Inflammatory macrophage (primary cell): ENCODE data around the gene SLC25A13.
"Not testable (repeated sequence)": the region's sequence is repeated elsewhere in the genome, so short reads cannot be mapped to it uniquely, and the experiment has no call there.

Source experiments
- DNase-seq, 2 donors: peaks; one replicate each; pipeline ENCODE4 v3.0.0-alpha.2; 2020 to 2022
- total RNA-seq, 18 experiments: gene quantifications; one replicate each; lab custom pipeline; 2026; ENCODE audit warnings: mixed read lengths in 6 of 18, inconsistent platforms in 2 of 18; lab: John Stamatoyannopoulos, UW

SLC25A13 gene, protein sequence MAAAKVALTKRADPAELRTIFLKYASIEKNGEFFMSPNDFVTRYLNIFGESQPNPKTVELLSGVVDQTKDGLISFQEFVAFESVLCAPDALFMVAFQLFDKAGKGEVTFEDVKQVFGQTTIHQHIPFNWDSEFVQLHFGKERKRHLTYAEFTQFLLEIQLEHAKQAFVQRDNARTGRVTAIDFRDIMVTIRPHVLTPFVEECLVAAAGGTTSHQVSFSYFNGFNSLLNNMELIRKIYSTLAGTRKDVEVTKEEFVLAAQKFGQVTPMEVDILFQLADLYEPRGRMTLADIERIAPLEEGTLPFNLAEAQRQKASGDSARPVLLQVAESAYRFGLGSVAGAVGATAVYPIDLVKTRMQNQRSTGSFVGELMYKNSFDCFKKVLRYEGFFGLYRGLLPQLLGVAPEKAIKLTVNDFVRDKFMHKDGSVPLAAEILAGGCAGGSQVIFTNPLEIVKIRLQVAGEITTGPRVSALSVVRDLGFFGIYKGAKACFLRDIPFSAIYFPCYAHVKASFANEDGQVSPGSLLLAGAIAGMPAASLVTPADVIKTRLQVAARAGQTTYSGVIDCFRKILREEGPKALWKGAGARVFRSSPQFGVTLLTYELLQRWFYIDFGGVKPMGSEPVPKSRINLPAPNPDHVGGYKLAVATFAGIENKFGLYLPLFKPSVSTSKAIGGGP
- 33.5 to 91.2 (median 64.7) reads per million in 18 experiments for total RNA-seq

DNA sequence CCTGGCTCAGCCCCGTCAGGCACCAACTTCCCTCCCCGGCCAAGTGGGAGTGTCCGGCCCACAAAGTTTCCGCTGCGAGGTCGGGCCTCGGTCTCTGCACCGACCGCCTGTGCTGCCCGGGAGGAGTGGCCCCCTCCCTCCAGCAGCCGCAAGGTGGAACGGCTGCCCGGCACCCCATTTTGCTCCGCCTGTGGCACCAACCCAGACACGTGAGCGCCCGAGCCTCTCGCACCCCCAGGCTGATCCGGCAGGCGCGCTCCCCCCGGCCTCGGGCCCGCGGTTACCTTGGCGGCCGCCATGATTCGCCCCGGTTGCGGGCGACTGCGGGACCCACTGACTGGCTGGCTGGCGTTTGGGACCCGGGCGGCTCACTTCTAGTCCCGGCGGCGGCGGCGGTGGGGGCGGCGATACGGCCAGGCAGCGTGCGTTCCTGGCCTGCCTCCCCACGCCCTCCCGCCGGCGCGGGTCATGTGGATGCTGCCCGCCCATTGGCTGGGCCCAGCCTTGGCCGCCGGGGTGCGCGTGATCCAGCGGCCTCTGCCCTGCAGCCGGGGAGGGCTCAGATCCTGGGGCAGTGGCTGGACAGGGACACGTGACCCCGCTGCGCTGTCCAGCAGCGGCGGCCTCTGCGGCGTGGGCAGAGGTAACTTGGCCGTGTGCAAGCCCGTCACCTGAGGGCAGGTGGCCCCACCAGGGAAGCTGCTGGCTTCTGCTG, at the start of gene SLC25A13:
SLC25A13 (minus strand) TSS at position 441 of the 715 bp plus-strand sequence; CDS start at position 299, 142 bp downstream.
- DNase-seq = peak; percentile 92 to 96

DNA sequence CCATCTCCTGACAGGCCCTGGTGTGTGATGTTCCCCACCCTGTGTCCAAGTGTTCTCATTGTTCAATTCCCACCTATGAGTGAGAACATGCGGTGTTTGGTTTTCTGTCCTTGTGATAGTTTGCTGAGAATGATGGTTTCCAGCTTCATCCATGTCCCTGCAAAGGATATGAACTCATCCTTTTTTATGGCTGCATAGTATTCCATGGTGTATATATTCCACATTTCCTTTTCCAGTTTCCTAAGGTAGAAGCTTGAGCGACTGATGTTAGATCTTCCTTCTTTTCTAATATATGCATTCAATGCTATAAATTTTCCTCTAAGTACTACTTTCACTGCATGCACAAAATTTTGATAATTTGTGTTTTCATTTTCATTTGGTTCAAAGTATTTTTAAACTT, 44.0 kb upstream of the SLC25A13 start:
- DNase-seq = not testable (repeated sequence)

DNA sequence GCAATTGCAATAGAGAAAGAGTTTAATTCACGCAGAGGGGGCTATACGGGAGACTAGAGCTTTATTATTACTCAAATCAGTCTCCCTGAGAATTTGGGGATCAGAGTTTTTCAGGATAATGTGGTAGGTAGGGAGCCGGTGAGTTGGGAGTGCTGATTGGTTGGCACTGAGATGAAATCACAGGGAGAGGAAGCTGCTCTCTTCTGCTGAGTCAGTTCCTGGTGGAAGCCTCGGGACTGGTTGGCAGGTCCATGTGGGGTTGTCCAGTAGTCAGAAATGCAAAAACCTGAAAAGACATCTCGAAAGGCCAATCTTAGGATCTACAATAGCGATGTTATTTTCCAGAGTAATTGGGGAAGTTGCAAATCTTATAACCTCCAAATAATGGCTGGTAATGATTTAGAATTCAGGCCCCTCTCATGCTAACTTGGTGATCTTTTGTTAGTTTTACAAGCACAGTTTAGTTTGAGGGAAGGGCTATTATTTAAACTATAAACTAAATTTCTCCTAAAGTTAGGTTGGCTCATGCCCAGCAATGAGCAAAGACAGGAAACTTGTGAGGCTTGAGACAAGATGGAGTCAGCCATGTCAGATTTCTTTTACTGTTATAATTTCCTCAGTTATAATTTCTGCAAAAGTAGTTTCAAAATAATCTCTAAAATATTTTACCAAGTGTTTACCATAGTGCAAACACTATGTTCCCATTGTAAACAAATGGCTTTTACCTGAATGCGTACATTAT, 39.4 kb upstream of the SLC25A13 start:
- DNase-seq = no peak

DNA sequence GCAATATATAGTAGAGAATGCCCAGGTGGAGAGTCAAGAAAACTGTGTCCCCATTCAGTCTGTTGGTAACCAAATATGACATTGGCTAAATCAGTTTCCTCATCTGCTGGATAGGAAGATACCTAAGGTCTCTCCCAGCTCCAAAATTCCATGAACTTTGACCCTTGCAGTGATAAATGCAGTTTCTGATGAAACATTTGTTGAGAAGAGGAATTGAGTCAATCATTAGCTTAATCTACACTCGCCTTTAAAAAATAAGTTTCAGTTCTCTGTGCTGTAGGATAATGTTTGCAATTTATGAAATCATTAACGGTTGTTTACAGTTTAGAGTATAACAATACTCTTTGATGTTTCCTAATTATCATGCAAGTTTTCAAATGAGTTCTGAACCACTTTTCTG, 38.0 kb upstream of the SLC25A13 start:
- no peak for DNase-seq

DNA sequence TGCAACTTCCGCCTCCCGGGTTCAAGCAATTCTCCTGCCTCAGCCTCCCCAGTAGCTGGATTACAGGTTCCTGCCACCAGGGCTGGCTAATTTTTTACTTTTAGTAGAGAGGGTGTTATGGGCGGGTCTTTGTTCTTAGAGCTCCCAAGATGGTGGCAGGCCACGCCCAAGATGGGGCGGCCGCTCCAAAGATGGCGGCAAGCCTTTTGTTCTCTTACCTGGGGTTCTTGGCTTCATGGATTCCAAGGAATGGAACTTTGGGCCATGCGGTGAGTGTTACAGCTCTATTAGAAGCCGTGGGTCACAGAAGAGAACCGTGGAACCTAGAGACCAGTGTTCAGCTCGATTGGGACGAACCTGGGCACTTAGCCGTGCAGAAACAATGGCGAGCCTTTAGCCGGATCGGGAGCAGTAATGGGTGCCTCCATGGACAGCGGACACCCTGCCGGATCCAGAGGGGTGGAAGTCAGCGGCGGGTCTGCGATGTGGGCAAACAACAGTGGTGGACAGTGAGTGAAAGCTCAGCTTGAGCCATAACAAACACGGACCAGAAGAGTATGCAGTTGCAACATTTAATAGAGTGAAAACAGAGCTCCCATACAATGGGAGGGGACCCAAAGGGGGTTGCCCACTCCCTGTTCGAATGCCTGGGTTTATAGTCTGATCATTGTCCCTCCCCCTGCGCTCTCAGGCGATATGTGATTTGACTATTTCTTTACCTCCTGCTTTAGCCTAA, 36.5 kb upstream of the SLC25A13 start:
- not testable (repeated sequence) for DNase-seq

DNA sequence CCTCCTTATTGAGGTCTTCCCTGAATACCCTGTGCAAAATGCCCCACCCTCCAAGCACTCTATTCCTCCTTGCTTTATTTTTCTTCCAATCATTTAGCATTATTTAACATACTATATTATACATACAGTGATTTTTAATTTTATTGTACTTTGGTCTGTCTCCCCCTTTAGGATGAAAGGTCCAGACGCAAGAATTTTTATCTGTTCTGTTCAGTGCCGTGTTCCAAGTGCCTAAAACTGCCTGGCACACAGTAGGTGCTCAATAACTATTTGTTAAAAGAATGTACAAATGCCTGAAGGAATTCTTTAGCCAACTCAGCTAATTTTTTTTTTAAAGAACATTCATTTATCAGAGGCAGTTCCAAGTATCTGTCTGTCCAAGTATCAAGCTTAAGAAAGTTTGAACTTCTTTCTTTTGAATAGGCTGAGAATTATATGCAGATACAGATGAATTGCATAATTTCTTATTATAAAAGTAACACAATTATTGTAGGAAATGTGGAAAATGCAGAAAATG, 34.1 kb upstream of the SLC25A13 start:
- no peak for DNase-seq

DNA sequence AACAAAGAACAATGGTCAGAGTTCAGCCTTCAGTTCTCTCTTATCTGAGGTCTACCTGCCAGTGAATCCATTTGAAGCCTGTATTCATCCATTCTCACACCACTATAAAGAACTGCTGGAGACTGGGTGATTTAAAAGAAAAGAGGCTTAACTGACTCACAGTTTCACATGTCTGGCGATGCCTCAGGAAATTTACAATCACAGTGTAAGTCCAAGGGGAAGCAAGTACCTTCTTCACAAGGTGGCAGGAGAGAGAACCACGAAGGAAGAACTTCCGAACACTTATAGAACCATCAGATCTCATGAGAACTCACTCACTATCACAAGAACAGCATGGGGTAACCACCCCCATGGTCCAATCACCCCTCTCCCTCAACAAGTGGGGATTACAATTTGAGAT, 33.0 kb upstream of the SLC25A13 start:
- DNase-seq = no peak

DNA sequence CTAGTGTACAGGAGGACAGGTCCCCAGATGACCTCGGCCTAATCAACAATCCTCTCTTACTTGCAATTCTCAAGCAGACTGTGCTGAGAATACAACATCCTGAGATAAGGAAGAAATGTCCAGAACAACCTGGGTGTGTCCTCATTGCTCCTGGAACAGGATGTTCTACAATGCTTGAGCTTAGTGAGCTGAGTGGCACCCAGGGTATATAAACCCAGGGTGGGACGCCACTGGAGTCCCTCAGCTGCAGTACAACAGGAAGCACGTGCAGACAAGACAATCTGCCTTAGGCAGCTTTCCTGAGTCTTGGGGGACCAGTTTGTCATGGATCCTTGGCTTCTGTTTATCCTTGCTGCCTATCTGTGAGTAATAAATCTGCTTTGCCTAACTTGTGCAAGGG, 27.7 kb upstream of the SLC25A13 start:
- no peak for DNase-seq

DNA sequence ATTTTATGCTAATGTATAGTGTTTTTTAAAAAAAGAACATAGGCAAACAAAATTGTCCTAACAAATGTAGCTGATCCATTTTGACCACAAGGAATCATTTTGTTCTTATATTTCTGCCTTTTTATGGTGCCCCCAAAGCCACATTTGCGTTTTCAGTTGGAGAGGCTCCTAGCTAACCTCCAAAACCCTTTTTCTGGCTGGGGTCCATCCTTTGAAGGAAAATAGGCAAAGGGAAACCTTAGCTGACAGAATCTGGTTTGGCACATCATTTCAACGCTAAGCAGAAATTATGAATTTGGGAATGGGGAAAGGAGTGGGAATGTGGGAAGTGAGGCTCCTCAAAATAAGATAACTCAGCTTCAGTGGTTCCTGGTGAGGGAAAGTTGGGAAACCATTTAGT, 25.6 kb upstream of the SLC25A13 start:
- DNase-seq = no peak

DNA sequence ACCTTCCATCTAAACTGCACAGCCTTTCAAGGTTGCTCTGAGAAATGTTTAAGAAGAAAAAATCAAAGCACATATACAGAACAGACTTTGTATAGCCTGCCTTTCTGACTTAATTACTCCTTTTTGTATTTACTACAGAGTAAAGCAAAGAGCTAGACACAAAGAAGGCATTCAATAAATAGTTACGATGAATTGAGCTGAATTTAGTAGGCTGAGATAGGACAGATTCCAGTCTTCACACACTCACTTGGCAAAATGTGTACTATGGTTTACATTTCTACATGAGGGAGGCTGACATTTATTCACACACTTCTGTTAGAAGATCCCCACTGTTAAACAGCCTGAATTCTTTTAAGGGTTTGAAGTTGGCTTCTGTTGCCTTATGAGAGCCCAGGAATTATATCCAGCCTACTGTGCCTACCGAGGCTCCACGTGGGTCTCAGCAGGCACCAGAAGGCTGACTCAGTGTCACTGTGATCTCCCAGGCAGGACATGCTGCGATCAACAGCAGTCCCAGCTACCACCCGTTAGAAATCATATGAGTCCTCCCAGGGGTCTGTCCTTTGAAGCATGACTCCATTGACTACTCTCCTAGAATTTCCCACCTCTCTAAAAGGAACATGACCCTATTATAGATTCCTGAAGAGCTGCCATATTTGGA, 24.5 kb upstream of the SLC25A13 start:
- no peak for DNase-seq

DNA sequence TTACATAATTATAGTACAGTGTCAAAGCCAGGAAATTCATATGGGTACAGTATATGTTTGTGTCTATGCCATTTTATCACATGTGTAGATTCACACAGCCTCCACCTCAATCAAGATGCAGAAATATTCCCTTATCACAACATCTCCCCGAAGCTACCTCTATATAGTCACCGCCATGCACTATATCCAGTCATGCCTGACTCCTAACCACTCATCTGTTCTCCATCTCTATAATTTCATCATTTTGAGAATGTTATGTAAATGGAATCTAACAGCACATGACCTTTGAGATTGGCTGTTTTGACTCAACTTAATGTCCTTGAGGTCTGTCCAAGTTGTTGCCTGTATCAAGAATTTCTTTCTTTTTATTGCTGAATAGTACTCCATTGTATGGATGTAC, 22.3 kb upstream of the SLC25A13 start:
- no peak for DNase-seq

DNA sequence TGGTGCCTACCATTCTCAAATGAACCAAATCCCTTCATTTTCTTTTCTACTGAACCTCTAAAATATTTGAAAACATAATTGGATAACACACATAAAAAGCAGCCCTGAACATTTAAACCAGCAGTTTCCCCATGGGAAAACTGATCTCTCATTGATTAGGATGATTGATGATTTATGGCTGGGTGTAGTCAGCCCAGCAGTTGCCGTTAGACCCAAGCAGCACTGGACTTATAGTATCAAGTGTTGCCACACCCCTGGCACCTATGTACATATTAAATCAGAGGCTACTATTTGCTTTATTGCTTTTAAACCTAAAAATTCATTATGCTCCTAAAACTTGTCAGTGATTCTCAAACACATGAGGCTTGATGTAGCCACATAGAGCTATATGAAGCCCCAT, 20.2 kb upstream of the SLC25A13 start:
- no peak for DNase-seq

DNA sequence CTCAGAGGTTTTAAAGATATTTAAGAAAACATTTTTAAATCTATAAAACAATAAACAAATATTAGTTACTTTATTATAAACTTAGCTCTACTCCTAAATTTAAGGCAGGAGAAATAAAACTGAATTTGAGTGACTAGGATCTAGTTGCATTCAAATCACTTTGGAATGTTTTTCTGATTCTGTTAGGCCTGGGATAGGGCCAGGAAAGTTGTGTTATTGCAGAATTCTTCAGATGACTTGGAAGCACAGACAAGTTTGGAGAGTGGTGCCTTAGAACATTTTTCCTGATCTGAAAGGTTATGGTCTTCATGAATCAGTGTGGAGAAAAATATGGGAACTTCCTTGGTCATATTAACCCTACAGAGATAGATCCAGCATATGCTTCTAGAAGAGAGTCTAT, 15.6 kb upstream of the SLC25A13 start:
- DNase-seq = no peak

DNA sequence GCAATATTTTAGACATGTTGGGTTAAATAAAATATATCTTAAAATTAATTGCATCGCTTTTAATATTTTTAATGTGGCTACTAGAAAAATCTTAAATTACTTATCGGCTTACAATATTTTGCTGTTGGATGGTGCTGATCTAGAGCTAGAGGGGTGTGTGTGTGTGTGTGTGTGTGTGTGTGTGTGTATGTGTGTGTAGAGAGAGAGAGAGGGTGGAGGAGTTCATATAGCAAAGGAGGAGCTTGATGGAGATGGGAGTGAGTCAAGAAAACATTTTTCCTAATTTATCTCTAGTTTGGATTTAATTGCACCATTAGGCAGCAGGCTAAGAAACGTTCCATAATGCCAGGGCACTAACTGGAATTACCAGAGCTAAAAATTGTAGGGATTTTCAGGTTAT, 10.4 kb upstream of the SLC25A13 start:
- DNase-seq = no peak

DNA sequence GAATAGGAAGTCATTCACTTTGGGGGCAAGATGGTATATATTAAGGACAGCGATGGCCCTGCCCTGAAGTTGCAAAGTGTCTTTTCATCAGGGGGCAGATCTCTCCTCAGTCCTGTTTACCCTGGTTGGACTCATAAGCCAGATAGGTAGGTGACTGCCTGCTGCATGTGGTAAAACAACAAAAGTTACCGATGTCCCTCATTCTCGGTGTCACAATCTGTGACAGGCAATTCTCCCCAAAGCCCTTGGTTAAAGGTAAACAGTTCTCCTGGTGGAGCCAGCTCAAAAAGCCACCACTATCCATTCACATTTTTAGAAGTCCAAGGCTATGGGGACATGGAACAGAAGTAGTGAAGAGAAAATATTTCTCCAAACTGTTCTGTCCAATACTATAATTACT, 9.9 kb upstream of the SLC25A13 start:
- no peak for DNase-seq

DNA sequence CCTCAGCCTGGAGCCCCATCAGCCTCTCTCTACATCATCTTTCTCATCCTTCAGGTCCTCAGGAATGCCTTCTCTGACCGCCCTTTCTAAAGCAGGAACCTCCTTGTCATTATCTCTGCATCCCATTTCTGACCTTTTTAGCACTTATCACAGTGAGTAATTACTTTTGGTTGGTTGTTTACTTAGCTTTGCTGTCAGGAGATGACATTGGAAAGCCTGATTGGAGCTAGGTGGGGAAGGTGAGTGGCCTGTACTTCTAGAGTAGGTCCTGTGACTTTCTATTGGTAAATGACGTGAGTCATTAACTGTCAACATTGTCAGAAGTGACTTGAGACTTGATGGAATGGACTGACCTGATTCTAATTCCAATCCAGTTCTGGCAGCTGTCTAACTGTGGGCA, 9.3 kb upstream of the SLC25A13 start:
- DNase-seq = no peak

DNA sequence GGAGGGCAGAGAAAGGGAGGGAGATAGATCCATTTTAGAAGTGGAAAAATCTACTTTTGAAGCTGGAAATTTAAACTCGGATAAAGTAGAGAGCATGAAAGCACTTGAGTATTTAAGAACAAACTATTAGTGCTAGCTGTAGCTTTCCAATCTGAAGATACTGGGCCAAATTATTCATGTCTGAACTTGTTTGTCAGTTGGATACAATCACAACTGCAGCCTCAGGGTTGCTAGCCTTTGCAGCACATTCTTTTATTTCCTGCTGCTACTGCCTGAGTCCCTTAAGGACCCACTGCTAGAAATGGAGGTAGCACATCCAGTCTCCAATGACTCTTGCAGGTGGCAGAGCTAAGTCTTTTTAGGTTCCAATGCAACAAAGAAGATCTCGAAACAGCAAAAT, 8.3 kb upstream of the SLC25A13 start:
- DNase-seq = no peak

DNA sequence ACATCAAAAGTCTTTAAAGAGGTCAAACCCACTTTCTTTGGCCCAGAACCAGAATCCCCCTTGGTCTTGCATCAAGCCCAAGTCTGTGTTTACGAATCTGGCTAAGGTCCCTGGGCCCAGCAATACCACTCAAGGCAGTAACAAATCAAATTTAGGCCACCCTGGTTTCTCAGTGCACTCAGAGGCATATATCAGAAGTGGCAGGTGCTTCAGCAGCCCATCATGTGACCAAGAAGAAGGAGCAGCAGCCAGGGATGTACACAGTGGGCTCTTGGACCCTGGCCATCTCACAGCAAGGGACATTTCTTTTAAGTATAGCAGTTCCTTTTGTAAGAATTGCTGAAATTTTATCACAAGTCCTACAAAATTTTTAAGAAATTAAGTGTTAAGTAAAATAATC, 7.3 kb upstream of the SLC25A13 start:
- no peak for DNase-seq

DNA sequence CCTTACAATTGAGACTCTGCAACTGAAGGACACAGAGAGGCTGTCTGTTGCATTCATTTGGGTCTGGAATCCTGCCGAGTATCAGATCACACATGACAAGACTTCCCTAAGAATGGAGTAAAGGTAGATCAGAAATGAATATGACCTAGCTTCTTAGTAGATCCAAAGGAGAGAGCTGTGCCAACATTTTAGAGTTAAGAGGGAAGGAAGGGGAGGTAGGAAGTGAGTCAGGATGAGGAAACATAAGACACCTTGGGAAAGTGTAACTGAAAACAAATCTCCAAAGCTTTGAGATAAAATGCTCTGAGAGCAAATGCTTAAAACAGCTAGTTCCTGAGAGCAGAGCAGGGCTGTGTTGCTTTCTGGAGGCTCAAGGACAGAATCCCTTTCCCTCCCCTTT, 6.1 kb upstream of the SLC25A13 start:
- DNase-seq = no peak

DNA sequence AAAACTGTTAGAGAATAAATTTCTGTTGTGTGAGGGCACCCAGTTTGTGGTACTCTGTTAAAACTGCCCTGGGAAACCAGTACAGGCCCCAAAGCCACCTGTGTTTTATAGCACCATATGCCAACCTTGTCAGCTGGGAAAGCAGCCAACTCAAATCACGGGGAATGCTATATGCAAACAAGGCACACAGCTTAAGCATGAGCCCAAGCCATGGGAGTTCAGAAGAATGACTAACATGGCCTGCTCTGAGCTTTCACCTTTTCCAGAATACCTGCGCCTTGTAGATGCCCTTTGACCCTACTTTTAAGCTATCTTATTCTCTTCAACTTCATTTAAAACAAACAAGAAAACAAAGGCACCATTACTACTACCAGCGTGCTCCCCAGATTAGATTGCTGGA, 5.5 kb upstream of the SLC25A13 start:
- no peak for DNase-seq

DNA sequence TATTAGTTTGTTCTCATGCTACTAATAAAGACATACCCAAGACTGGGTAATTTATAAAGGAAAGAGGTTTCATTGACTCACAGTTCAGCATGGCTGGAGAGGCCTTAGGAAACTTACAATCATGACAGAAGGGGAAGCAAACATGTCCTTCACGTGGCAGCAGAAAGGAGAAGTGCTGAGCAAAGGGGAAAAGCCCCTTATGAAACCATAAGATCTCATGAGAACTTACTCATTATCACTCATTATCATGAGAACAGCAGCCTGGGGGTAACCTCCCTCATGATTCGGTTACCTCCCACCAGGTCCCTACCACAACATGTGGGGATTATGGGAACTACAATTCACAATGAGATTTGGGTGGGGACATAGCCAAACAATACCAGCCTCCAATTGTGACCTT, 4.9 kb upstream of the SLC25A13 start:
- peak; percentile 79 to 85 for DNase-seq
